ENCODE data around the gene AKR1E2. TPM values are rescaled to one million over a fixed set of nuclear protein-coding genes. Genes with fewer than 3 reads are reported as not detected.

AKR1E2 gene
- total RNA-seq, 4 donors from 2014 or later, result 2.1 to 6.7 (median 5.5) TPM; not detected in 1

DNA sequence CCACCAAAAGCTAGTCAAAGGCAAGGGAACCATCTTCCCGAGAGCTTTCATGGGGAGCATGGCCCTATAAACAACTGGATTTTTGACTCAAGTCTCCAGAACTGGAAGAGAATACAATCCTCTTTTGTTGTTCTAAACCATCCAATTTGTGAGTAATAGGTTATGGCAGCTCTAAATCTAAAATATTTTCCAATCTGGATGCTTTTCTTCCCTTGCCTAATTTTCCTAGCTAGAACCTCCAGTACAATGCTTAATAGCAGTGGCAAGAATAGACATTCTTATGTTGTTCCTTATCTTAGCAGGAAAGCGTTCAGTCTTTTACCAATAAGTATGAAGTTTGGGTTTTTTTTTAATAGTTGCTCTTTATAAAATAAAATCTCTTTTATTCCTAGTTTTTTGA lies 66.7 kb downstream of the AKR1E2 start:
- Histone ChIP-seq H3K4me3 (no peak overlapping the region), H3K9me3 (no peaks in the 10 kb centered on the region), H3K36me3 (no peaks in the 10 kb centered on the region), H3K4me1 (no peaks in the 10 kb centered on the region), H3K27me3 (no peaks in the 10 kb centered on the region), H3K27ac (no peak overlapping the region)
- in situ Hi-C loops (cut with MboI; ENCODE audit: low sequenced_read_pairs in 4 of 4), result no loop called here
- no peak for TF ChIP-seq POLR2A (IDR thresholded peaks at IDR 0.05)
- TF ChIP-seq CTCF (IDR thresholded peaks at IDR 0.05 in 4 of 5, conservative IDR thresholded peaks at IDR 0.05 in 1 of 5), result no peak
- intact Hi-C loops (cut with DNase I; ENCODE audit: low total_unique reads), result no loop called here
- ATAC-seq (no peak), DNase-seq (no peak)

GRCh38 chr10:4894335-4894734 lies 68.3 kb downstream of the AKR1E2 start:
- H3K4me3 ChIP-seq, result no peak overlapping the region
- no peak for TF ChIP-seq CTCF (IDR thresholded peaks at IDR 0.05 in 4 of 5, conservative IDR thresholded peaks at IDR 0.05 in 1 of 5)
- no peak for TF ChIP-seq POLR2A (IDR thresholded peaks at IDR 0.05)
- no peaks in the 10 kb centered on the region for H3K9me3 ChIP-seq
- intact Hi-C loops (cut with DNase I; ENCODE audit: low total_unique reads), result no loop called here
- DNase-seq (no peak), ATAC-seq (no peak)
- no peaks in the 10 kb centered on the region for H3K36me3 ChIP-seq
- H3K4me1 ChIP-seq, result no peaks in the 10 kb centered on the region
- H3K27ac ChIP-seq, result no peak overlapping the region
- H3K27me3 ChIP-seq, result no peaks in the 10 kb centered on the region
- in situ Hi-C loops (cut with MboI; ENCODE audit: low sequenced_read_pairs in 4 of 4), result no loop called here

Other genes with a start within 250 kb of the AKR1E2 start
- 100 to 1,000 TPM; 203 to 254 (median 208) TPM for gene AKR1C1, start 137.2 kb downstream of the AKR1E2 start, total RNA-seq
- gene AKR1C2, start 177.7 kb downstream of the AKR1E2 start, total RNA-seq, result 100 to 1,000 TPM; 325 to 380 (median 345) TPM

Measured in gastrocnemius medialis (tissue), 4 donors.